Osteoblast (primary cell): ENCODE results near the gene CPA1. TPM values are rescaled to one million over a fixed set of nuclear protein-coding genes. Genes with fewer than 3 reads are reported as not detected.

Experiments
- DNase-seq: peaks from one replicate; pipeline ENCODE4 v3.0.0; 2011; ENCODE audit warnings: low spot score, mixed read lengths; ENCODE audit not compliant: insufficient read length; ENCODE audit errors: missing footprints
- H2AFZ ChIP-seq: 2 replicates; pipeline ENCODE4 v1.6.0; 2011; ENCODE audit warnings: mild to moderate bottlenecking, low read length
- H3K27ac ChIP-seq: 2 replicates; pipeline ENCODE4 v1.5.1; 2011; ENCODE audit warnings: mild to moderate bottlenecking, low read depth, low read length, moderate library complexity
- H3K27me3 ChIP-seq: 2 replicates; pipeline ENCODE4 v1.6.0; 2012; ENCODE audit warnings: mild to moderate bottlenecking, control low read depth, inconsistent platforms, low read length, moderate library complexity; ENCODE audit not compliant: insufficient read depth
- H3K36me3 ChIP-seq: 2 replicates; pipeline ENCODE4 v1.5.1; 2011; ENCODE audit warnings: mild to moderate bottlenecking, low read length, control low read depth, moderate library complexity; ENCODE audit not compliant: insufficient read depth
- H3K4me1 ChIP-seq: 2 replicates; pipeline ENCODE4 v1.5.1; 2011; ENCODE audit warnings: mild to moderate bottlenecking, low read length, control low read depth, moderate library complexity; ENCODE audit not compliant: insufficient read depth
- H3K4me2 ChIP-seq: 2 replicates; pipeline ENCODE4 v1.6.0; 2011; ENCODE audit warnings: mild to moderate bottlenecking, low read length; ENCODE audit not compliant: insufficient read depth
- H3K4me3 ChIP-seq: fragments of 200-600 bp; sonication (generic); 3 replicates; pipeline ENCODE4 v1.5.1; 2012; ENCODE audit warnings: mild to moderate bottlenecking, low read length, inconsistent platforms; ENCODE audit not compliant: insufficient read depth
- H3K79me2 ChIP-seq: 2 replicates; pipeline ENCODE4 v1.6.0; 2012; ENCODE audit warnings: mild to moderate bottlenecking, low read length, control low read depth, inconsistent platforms; ENCODE audit not compliant: insufficient read depth
- H3K9me3 ChIP-seq: 2 replicates; pipeline ENCODE4 v1.5.1; 2011; ENCODE audit warnings: low read depth, low read length, control low read depth
- H4K20me1 ChIP-seq: 2 replicates; pipeline ENCODE4 v1.6.0; 2012; ENCODE audit warnings: mild to moderate bottlenecking, low read length, control low read depth; ENCODE audit not compliant: insufficient read depth
- CTCF ChIP-seq: IDR thresholded peaks from 2 replicates; pipeline ENCODE4 v1.5.1; 2011; ENCODE audit warnings: mild to moderate bottlenecking, low read depth, low read length, moderate library complexity; ENCODE audit errors: extremely low read depth
- total RNA-seq: library from RNA; depleted of rRNA; stranded (reverse); fragments of >200 nt; gene quantifications from 2 replicates; pipeline ENCODE4 v1.2.3, GENCODE V29; 2012

CPA1 gene
- total RNA-seq, 1 donor: 1.1 TPM

GRCh38 chr7:130360518-130360917 lies 19.8 kb upstream of the CPA1 start:
- Histone ChIP-seq H3K27ac (no peak overlapping the region), H3K9me3 (peaks cover 6% of the 10 kb centered on the region), H3K4me3 (no peak overlapping the region), H2AFZ (no peak overlapping the region), H3K4me1 (peaks cover 34% of the 10 kb centered on the region), H3K27me3 (no peaks in the 10 kb centered on the region), H3K79me2 (no peaks in the 10 kb centered on the region), H4K20me1 (no peaks in the 10 kb centered on the region), H3K4me2 (no peak overlapping the region), H3K36me3 (no peaks in the 10 kb centered on the region)
- no peak for TF ChIP-seq CTCF
- DNase-seq: no peak

- Histone ChIP-seq H3K4me1 (peaks cover 34% of the 10 kb centered on the region), H4K20me1 (no peaks in the 10 kb centered on the region), H3K4me3 (no peak overlapping the region), H3K27me3 (no peaks in the 10 kb centered on the region), H3K4me2 (no peak overlapping the region), H3K79me2 (no peaks in the 10 kb centered on the region), H2AFZ (no peak overlapping the region), H3K27ac (no peak overlapping the region), H3K36me3 (no peaks in the 10 kb centered on the region), H3K9me3 (peaks cover 6% of the 10 kb centered on the region)
- no peak for TF ChIP-seq CTCF
- no peak for DNase-seq
Observed at GRCh38 chr7:130361681-130362080, 18.6 kb upstream of the CPA1 start.

GRCh38 chr7:130362251-130362816 lies 18.0 kb upstream of the CPA1 start:
- H3K36me3 ChIP-seq: no peaks in the 10 kb centered on the region
- no peak for TF ChIP-seq CTCF

DNA sequence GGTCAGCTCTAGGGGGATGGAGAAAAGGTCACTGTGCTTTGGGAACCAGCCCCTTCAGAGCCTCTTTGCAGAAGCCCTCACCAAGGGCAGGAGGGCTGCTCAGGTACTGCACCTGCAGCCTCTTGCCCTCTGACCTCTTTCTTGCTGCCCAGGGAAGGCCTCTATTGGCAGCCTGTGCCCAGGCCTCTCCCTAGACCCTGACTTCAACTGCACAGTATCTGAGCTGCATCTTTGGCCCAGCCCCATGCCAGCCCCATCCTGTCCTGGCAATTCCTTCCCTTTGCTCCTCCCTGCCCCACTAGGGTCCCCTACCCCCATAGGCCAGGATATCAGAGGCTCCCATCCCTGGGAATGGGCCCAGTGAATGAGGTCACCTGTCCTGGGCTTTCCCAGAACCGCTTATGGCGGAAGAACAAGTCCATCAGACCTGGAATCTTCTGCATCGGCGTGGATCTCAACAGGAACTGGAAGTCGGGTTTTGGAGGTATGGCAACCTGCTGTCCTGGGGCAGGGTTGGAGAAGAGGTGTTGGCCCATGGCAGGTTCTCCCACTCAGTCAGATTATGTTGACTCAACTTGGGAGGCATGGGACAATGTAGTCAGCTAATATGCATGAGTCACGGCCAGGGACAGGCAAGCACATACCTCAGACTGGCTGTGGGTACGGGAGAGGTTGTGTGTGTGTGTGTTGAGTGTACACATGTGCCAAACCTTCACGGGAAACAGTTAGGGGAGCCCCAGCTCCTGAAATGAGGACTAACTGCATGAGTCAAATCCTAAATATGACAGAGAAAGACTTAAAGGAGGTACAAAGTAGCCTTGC lies 17.1 kb upstream of the CPA1 start:
- H3K27me3 ChIP-seq: no peaks in the 10 kb centered on the region
- H3K4me3 ChIP-seq: no peak overlapping the region
- no peaks in the 10 kb centered on the region for H3K36me3 ChIP-seq
- H4K20me1 ChIP-seq: no peaks in the 10 kb centered on the region
- no peak overlapping the region for H2AFZ ChIP-seq
- peak; percentile 94 for DNase-seq
- peak overlapping the region; percentile 67 for H3K27ac ChIP-seq
- H3K4me2 ChIP-seq: peak overlapping the region; percentile 12
- peaks cover 29% of the 10 kb centered on the region for H3K4me1 ChIP-seq
- H3K79me2 ChIP-seq: no peaks in the 10 kb centered on the region
- no peak for TF ChIP-seq CTCF
- peaks cover 6% of the 10 kb centered on the region for H3K9me3 ChIP-seq

More at GRCh38 chr7:130362251-130362816, 18.0 kb upstream of the CPA1 start:
- Histone ChIP-seq H4K20me1 (no peaks in the 10 kb centered on the region), H3K4me3 (no peak overlapping the region), H3K4me2 (no peak overlapping the region), H2AFZ (no peak overlapping the region), H3K27ac (no peak overlapping the region), H3K9me3 (peaks cover 6% of the 10 kb centered on the region), H3K4me1 (peaks cover 32% of the 10 kb centered on the region), H3K79me2 (no peaks in the 10 kb centered on the region), H3K27me3 (no peaks in the 10 kb centered on the region)
- no peak for DNase-seq
